HG03196 (cell line): Measurements from ENCODE around the gene MLLT10.
"Not testable (repeated sequence)": the region's sequence is repeated elsewhere in the genome, so short reads cannot be mapped to it uniquely, and the experiment has no call there.

Experiments
- ATAC-seq: cut with Tn5 transposase; IDR thresholded peaks from one replicate; pipeline ENCODE4 v1.9.1; 2021; ENCODE audit not compliant: unreplicated experiment

MLLT10 gene

GRCh38 chr10:21574514-21574913 lies 40.5 kb downstream of the MLLT10 start:
- ATAC-seq: not testable (repeated sequence)

- ATAC-seq: no peak
Observed at GRCh38 chr10:21579291-21579690, 45.3 kb downstream of the MLLT10 start.

GRCh38 chr10:21581421-21581834 lies 47.4 kb downstream of the MLLT10 start:
- peak; percentile 76 for ATAC-seq

GRCh38 chr10:21584834-21585530 lies 51.0 kb downstream of the MLLT10 start:
- no peak for ATAC-seq

- ATAC-seq: no peak
Observed at GRCh38 chr10:21587391-21587790, 53.4 kb downstream of the MLLT10 start.

- ATAC-seq: not testable (repeated sequence)
Observed at GRCh38 chr10:21588159-21588558, 54.1 kb downstream of the MLLT10 start.

GRCh38 chr10:21593986-21594385 lies 60.0 kb downstream of the MLLT10 start:
- ATAC-seq: no peak

GRCh38 chr10:21599582-21599981 lies 65.5 kb downstream of the MLLT10 start:
- ATAC-seq: no peak

GRCh38 chr10:21600804-21601433 lies 66.9 kb downstream of the MLLT10 start:
- no peak for ATAC-seq

GRCh38 chr10:21602313-21602712 lies 68.3 kb downstream of the MLLT10 start:
- ATAC-seq: no peak

GRCh38 chr10:21603721-21604120 lies 69.7 kb downstream of the MLLT10 start:
- no peak for ATAC-seq

- no peak for ATAC-seq
Observed at GRCh38 chr10:21604651-21605050, 70.6 kb downstream of the MLLT10 start.

- ATAC-seq: no peak
Observed at GRCh38 chr10:21607907-21608306, 73.9 kb downstream of the MLLT10 start.

GRCh38 chr10:21614000-21614399 lies 80.0 kb downstream of the MLLT10 start:
- ATAC-seq: no peak

- ATAC-seq: no peak
Observed at GRCh38 chr10:21617267-21617666, 83.2 kb downstream of the MLLT10 start.

- ATAC-seq: no peak
Observed at GRCh38 chr10:21623291-21623690, 89.3 kb downstream of the MLLT10 start.

- ATAC-seq: not testable (repeated sequence)
Observed at GRCh38 chr10:21624421-21624820, 90.4 kb downstream of the MLLT10 start.

GRCh38 chr10:21624951-21625350 lies 90.9 kb downstream of the MLLT10 start:
- ATAC-seq: no peak

- no peak for ATAC-seq
Observed at GRCh38 chr10:21625623-21626229, 91.7 kb downstream of the MLLT10 start.

GRCh38 chr10:21626457-21627161 lies 92.6 kb downstream of the MLLT10 start:
- ATAC-seq: no peak

GRCh38 chr10:21627331-21627730 lies 93.3 kb downstream of the MLLT10 start:
- no peak for ATAC-seq

- ATAC-seq: no peak
Observed at GRCh38 chr10:21628023-21628422, 94.0 kb downstream of the MLLT10 start.
